HG02938 (cell line): Measurements from ENCODE around the gene FOXI1.
"Not testable (repeated sequence)": the region's sequence is repeated elsewhere in the genome, so short reads cannot be mapped to it uniquely, and the experiment has no call there.

Experiments
- ATAC-seq: cut with Tn5 transposase; IDR thresholded peaks from one replicate; pipeline ENCODE4 v1.9.1; 2021; ENCODE audit warnings: mild to moderate bottlenecking, moderate library complexity; ENCODE audit not compliant: unreplicated experiment

The FOXI1 gene

GRCh38 chr5:170092455-170093101, 13.1 kb upstream of the FOXI1 start:
- ATAC-seq = no peak

- not testable (repeated sequence) for ATAC-seq
Measured at GRCh38 chr5:170094329-170094728, 11.4 kb upstream of the FOXI1 start.

- no peak for ATAC-seq
Measured at GRCh38 chr5:170095646-170096045, 10.1 kb upstream of the FOXI1 start.

- ATAC-seq = no peak
Measured at GRCh38 chr5:170097934-170098333, 7.8 kb upstream of the FOXI1 start.

GRCh38 chr5:170100066-170100943, 5.4 kb upstream of the FOXI1 start:
- peak; percentile 59 for ATAC-seq

- ATAC-seq = no peak
Measured at GRCh38 chr5:170103447-170103846, 2.2 kb upstream of the FOXI1 start.

- no peak for ATAC-seq
Measured at GRCh38 chr5:170104299-170104698, 1.4 kb upstream of the FOXI1 start.

- ATAC-seq = no peak
Measured at GRCh38 chr5:170104710-170105109, 987 bp upstream of the FOXI1 start.

- ATAC-seq = no peak
Measured at GRCh38 chr5:170107674-170108073, 2.0 kb downstream of the FOXI1 start.

GRCh38 chr5:170108266-170108785, 2.6 kb downstream of the FOXI1 start:
- ATAC-seq = no peak

GRCh38 chr5:170109059-170110031, 3.6 kb downstream of the FOXI1 start:
- ATAC-seq = no peak

GRCh38 chr5:170110403-170111087, 4.8 kb downstream of the FOXI1 start:
- no peak for ATAC-seq

GRCh38 chr5:170111088-170111785, 5.5 kb downstream of the FOXI1 start:
- no peak for ATAC-seq

- no peak for ATAC-seq
Measured at GRCh38 chr5:170112876-170113521, 7.3 kb downstream of the FOXI1 start.

- ATAC-seq = no peak
Measured at GRCh38 chr5:170113522-170113900, 7.8 kb downstream of the FOXI1 start.

- ATAC-seq = no peak
Measured at GRCh38 chr5:170114271-170114670, 8.6 kb downstream of the FOXI1 start.

- ATAC-seq = no peak
Measured at GRCh38 chr5:170115925-170116324, 10.2 kb downstream of the FOXI1 start.

GRCh38 chr5:170117736-170118135, 12.0 kb downstream of the FOXI1 start:
- ATAC-seq = no peak

GRCh38 chr5:170120576-170120975, 14.9 kb downstream of the FOXI1 start:
- no peak for ATAC-seq
